GM19099 (cell line): ENCODE results near the gene LRRC32.

Experiments used
- POLR2A ChIP-seq: IDR thresholded peaks from 3 replicates; pipeline ENCODE4 v1.6.1; 2011; ENCODE audit warnings: low read depth; ENCODE audit not compliant: insufficient read length; ENCODE audit errors: extremely low read depth

Gene LRRC32

GRCh38 chr11:76674517-76675400, 4.2 kb upstream of the LRRC32 start:
- no peak for TF ChIP-seq POLR2A

- TF ChIP-seq POLR2A = no peak
Observed at GRCh38 chr11:76673176-76674142, 2.9 kb upstream of the LRRC32 start.

GRCh38 chr11:76672431-76673175, 2.1 kb upstream of the LRRC32 start:
- no peak for TF ChIP-seq POLR2A

- no peak for TF ChIP-seq POLR2A
Observed at GRCh38 chr11:76671626-76672309, 1.2 kb upstream of the LRRC32 start.

GRCh38 chr11:76671237-76671592, 668 bp upstream of the LRRC32 start:
- TF ChIP-seq POLR2A = no peak

- no peak for TF ChIP-seq POLR2A
Observed at GRCh38 chr11:76669901-76670484, 554 bp downstream of the LRRC32 start.

- TF ChIP-seq POLR2A = no peak
Observed at GRCh38 chr11:76668362-76669155, 2.0 kb downstream of the LRRC32 start.

- no peak for TF ChIP-seq POLR2A
Observed at GRCh38 chr11:76667856-76668255, 2.7 kb downstream of the LRRC32 start.

- TF ChIP-seq POLR2A = no peak
Observed at GRCh38 chr11:76667271-76667818, 3.2 kb downstream of the LRRC32 start.

GRCh38 chr11:76666830-76667229, 3.7 kb downstream of the LRRC32 start:
- TF ChIP-seq POLR2A = no peak

GRCh38 chr11:76666408-76666807, 4.1 kb downstream of the LRRC32 start:
- no peak for TF ChIP-seq POLR2A

GRCh38 chr11:76665921-76666351, 4.6 kb downstream of the LRRC32 start:
- no peak for TF ChIP-seq POLR2A

GRCh38 chr11:76665172-76665571, 5.4 kb downstream of the LRRC32 start:
- TF ChIP-seq POLR2A = no peak
